Astrocyte (in vitro differentiated cells and primary cell): ENCODE results near the gene CALML6. TPM values are rescaled to one million over a fixed set of nuclear protein-coding genes. Genes with fewer than 3 reads are reported as not detected.
A peak's percentile ranks its signal among the peaks of the same experiment; 100 is the strongest.

Experiments used
- DNase-seq: peaks from one replicate; pipeline ENCODE4 v3.0.0-alpha.2; 2010; ENCODE audit warnings: low read depth
- FAIRE-seq: peaks from 2 replicates; lab custom pipeline; 2011; peaks lifted over from hg19 to GRCh38; lab: Jason Lieb, UNC
- H2AFZ ChIP-seq: 2 replicates; pipeline ENCODE4 v1.6.0; 2012; ENCODE audit warnings: low read depth, low read length, inconsistent platforms
- H3K27ac ChIP-seq: 2 replicates; pipeline ENCODE4 v1.5.1; 2011; ENCODE audit warnings: low read depth, low read length, inconsistent platforms
- H3K27me3 ChIP-seq: 2 replicates; pipeline ENCODE4 v1.6.0; 2011; ENCODE audit warnings: low read length, inconsistent platforms; ENCODE audit not compliant: insufficient read depth
- H3K36me3 ChIP-seq: 2 replicates; pipeline ENCODE4 v1.5.1; 2011; ENCODE audit warnings: low read length, inconsistent platforms; ENCODE audit not compliant: insufficient read depth
- H3K4me1 ChIP-seq: 2 replicates; pipeline ENCODE4 v1.5.1; 2011; ENCODE audit warnings: low read length, inconsistent platforms; ENCODE audit not compliant: insufficient read depth
- H3K4me2 ChIP-seq: 2 replicates; pipeline ENCODE4 v1.6.0; 2012; ENCODE audit warnings: low read length, inconsistent platforms
- H3K4me3 ChIP-seq: 2 replicates; pipeline ENCODE4 v1.5.1; 2011; ENCODE audit warnings: low read depth, mild to moderate bottlenecking, low read length, inconsistent platforms; ENCODE audit not compliant: insufficient read depth
- H3K79me2 ChIP-seq: 2 replicates; pipeline ENCODE4 v1.6.0; 2012; ENCODE audit warnings: mild to moderate bottlenecking, low read length, inconsistent platforms; ENCODE audit not compliant: insufficient read depth
- H3K9ac ChIP-seq: 2 replicates; pipeline ENCODE4 v1.6.0; 2012; ENCODE audit warnings: mild to moderate bottlenecking, low read length, inconsistent platforms
- H3K9me3 ChIP-seq: 2 replicates; pipeline ENCODE4 v1.5.1; 2012; ENCODE audit warnings: low read depth, mild to moderate bottlenecking, low read length, inconsistent platforms; ENCODE audit not compliant: insufficient read depth
- H4K20me1 ChIP-seq: 2 replicates; pipeline ENCODE4 v1.6.0; 2012; ENCODE audit warnings: low read length, inconsistent platforms; ENCODE audit not compliant: insufficient read depth
- H3K27ac Mint-ChIP-seq: one replicate; pipeline ENCODE4 v1.8.0; 2021; ENCODE audit warnings: mild to moderate bottlenecking, mixed read lengths; ENCODE audit not compliant: unreplicated experiment
- H3K27me3 Mint-ChIP-seq: one replicate; pipeline ENCODE4 v1.8.0; 2021; ENCODE audit warnings: low read depth, mixed read lengths; ENCODE audit not compliant: unreplicated experiment
- H3K36me3 Mint-ChIP-seq: one replicate; pipeline ENCODE4 v1.8.0; 2021; ENCODE audit warnings: low read depth, mixed read lengths; ENCODE audit not compliant: unreplicated experiment
- H3K4me1 Mint-ChIP-seq: one replicate; pipeline ENCODE4 v1.8.0; 2021; ENCODE audit warnings: low read depth, mixed read lengths; ENCODE audit not compliant: unreplicated experiment
- H3K4me3 Mint-ChIP-seq: one replicate; pipeline ENCODE4 v1.8.0; 2021; ENCODE audit warnings: mild to moderate bottlenecking, moderate library complexity, mixed read lengths; ENCODE audit not compliant: unreplicated experiment
- H3K9me3 Mint-ChIP-seq: one replicate; pipeline ENCODE4 v1.8.0; 2021; ENCODE audit warnings: mild to moderate bottlenecking, mixed read lengths; ENCODE audit not compliant: unreplicated experiment
- CTCF ChIP-seq: IDR thresholded peaks from 2 replicates; pipeline ENCODE4 v1.5.1; 2011; ENCODE audit warnings: low read depth, mild to moderate bottlenecking, inconsistent platforms, low read length, moderate library complexity; ENCODE audit not compliant: insufficient read depth
- EZH2 ChIP-seq: IDR thresholded peaks from 2 replicates; pipeline ENCODE4 v1.6.1; 2012; ENCODE audit warnings: mild to moderate bottlenecking, low read length, inconsistent platforms; ENCODE audit not compliant: insufficient read depth
- total RNA-seq: library from RNA; stranded (reverse); gene quantifications from 2 replicates; pipeline ENCODE4 v1.2.1, GENCODE V29; 2021

The CALML6 gene
- total RNA-seq, 1 donor from 2014 or later: 0.91 TPM

- H3K9ac ChIP-seq: no peak overlapping the region
- no peak overlapping the region for H3K4me2 ChIP-seq
- H3K36me3 Mint-ChIP-seq: no peaks in the 10 kb centered on the region
- H3K36me3 ChIP-seq: no peaks in the 10 kb centered on the region
- H3K9me3 Mint-ChIP-seq: peaks cover 2% of the 10 kb centered on the region
- TF ChIP-seq CTCF (no peak), EZH2 (no peak)
- H3K27ac Mint-ChIP-seq: peak overlapping the region; percentile 60
- H3K9me3 ChIP-seq: no peaks in the 10 kb centered on the region
- no peaks in the 10 kb centered on the region for H3K79me2 ChIP-seq
- peaks cover 13% of the 10 kb centered on the region for H3K27me3 Mint-ChIP-seq
- H2AFZ ChIP-seq: no peak overlapping the region
- peaks cover 12% of the 10 kb centered on the region for H3K4me1 Mint-ChIP-seq
- H3K27me3 ChIP-seq: peaks cover 9% of the 10 kb centered on the region
- no peak overlapping the region for H3K4me3 Mint-ChIP-seq
- no peaks in the 10 kb centered on the region for H4K20me1 ChIP-seq
- no peak overlapping the region for H3K4me3 ChIP-seq
- H3K4me1 ChIP-seq: peaks cover 3% of the 10 kb centered on the region
- FAIRE-seq: no peak
- DNase-seq: no peak
- H3K27ac ChIP-seq: no peak overlapping the region
These were observed 45.6 kb downstream of the CALML6 start for GRCh38 chr1:1960480-1961196.

DNA sequence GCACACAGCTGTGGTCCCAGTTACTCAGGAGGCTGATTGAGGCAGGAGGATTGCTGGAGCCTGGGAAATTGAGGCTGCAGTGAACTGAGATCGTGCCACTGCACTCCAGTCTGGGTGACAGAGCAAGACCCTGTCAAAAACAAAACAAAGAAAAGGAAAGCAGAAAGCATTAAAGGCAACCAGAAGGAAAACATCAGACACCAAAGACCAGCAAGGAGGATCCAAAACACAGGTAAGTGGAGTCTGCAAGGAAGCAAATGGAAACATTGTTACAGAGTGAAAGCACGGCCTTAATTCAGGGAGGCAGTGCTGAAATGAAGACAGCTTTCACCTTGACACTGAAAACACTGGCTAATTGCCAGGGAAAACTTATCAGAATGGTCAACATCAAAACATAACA is 47.7 kb downstream of the CALML6 start:
- H3K9me3 Mint-ChIP-seq: peaks cover 2% of the 10 kb centered on the region
- DNase-seq (no peak), FAIRE-seq (no peak)
- peaks cover 17% of the 10 kb centered on the region for H3K27me3 Mint-ChIP-seq
- no peak overlapping the region for H3K4me3 Mint-ChIP-seq
- Histone ChIP-seq H3K4me3 (no peak overlapping the region), H3K27me3 (peaks cover 10% of the 10 kb centered on the region), H3K9me3 (no peaks in the 10 kb centered on the region), H4K20me1 (no peaks in the 10 kb centered on the region), H3K4me2 (no peak overlapping the region), H3K27ac (no peak overlapping the region), H2AFZ (no peak overlapping the region), H3K36me3 (no peaks in the 10 kb centered on the region), H3K79me2 (no peaks in the 10 kb centered on the region), H3K4me1 (peaks cover 3% of the 10 kb centered on the region), H3K9ac (no peak overlapping the region)
- no peaks in the 10 kb centered on the region for H3K36me3 Mint-ChIP-seq
- H3K4me1 Mint-ChIP-seq: peaks cover 12% of the 10 kb centered on the region
- H3K27ac Mint-ChIP-seq: no peak overlapping the region
- TF ChIP-seq EZH2 (no peak), CTCF (no peak)

GRCh38 chr1:1963570-1963969 is 48.5 kb downstream of the CALML6 start:
- Mint-ChIP-seq H3K36me3 (no peaks in the 10 kb centered on the region), H3K4me1 (peaks cover 12% of the 10 kb centered on the region)

More at GRCh38 chr1:1963570-1963969, 48.5 kb downstream of the CALML6 start:
- no peaks in the 10 kb centered on the region for H3K79me2 ChIP-seq
- no peak overlapping the region for H2AFZ ChIP-seq
- DNase-seq (no peak), FAIRE-seq (no peak)
- no peak overlapping the region for H3K4me3 Mint-ChIP-seq
- H3K4me1 ChIP-seq: peaks cover 3% of the 10 kb centered on the region
- no peak for TF ChIP-seq CTCF
- no peak for TF ChIP-seq EZH2
- no peak overlapping the region for H3K9ac ChIP-seq
- no peaks in the 10 kb centered on the region for H4K20me1 ChIP-seq
- H3K4me3 ChIP-seq: no peak overlapping the region
- H3K4me2 ChIP-seq: no peak overlapping the region
- H3K27me3 Mint-ChIP-seq: peaks cover 14% of the 10 kb centered on the region
- no peaks in the 10 kb centered on the region for H3K36me3 ChIP-seq
- no peak overlapping the region for H3K27ac ChIP-seq
- H3K9me3 Mint-ChIP-seq: no peaks in the 10 kb centered on the region
- peaks cover 10% of the 10 kb centered on the region for H3K27me3 ChIP-seq
- H3K9me3 ChIP-seq: no peaks in the 10 kb centered on the region
- H3K27ac Mint-ChIP-seq: no peak overlapping the region
